ENCODE measurements around the gene CLNK. TPM values are rescaled to one million over a fixed set of nuclear protein-coding genes. Genes with fewer than 3 reads are reported as not detected.

CLNK gene
- total RNA-seq, 1 experiment from 2014 or later: not detected

DNA sequence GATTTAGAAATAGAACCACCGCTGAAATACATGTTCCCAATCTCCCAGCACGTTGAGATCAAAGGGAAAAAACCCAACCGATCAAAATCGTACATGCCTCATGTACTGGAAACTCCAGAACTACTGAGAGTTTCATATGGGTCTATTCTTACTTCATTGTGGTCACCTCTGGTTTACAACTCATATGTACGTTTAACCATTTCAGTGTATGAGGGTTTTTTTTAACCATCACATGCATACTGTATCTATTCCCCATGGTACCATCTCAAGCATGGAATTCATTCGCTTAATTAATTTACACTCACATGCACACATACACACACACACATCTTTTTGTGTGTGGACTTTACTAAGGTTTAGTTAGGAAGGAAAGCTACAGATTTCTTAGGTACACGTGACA is 46.0 kb upstream of the CLNK start:
- Histone ChIP-seq H4K8ac (replicated peaks; ENCODE audit: insufficient read length, low read depth, low read length) (no peak overlapping the region), H2AK5ac (ENCODE audit: insufficient read length, low read length) (no peak overlapping the region), H2AFZ (ENCODE audit: low read length) (no peak overlapping the region), H3K14ac (ENCODE audit: insufficient read depth, low read length) (no peak overlapping the region), H2BK120ac (ENCODE audit: low read depth, low read length, poor library complexity, severe bottlenecking) (no peak overlapping the region), H3K79me1 (ENCODE audit: insufficient read depth, low read depth, low read length, poor library complexity, severe bottlenecking) (no peaks in the 10 kb centered on the region), H3K23ac (ENCODE audit: insufficient read length, low read depth, low read length) (no peak overlapping the region), H3K27me3 (ENCODE audit: insufficient read depth, low read length) (no peaks in the 10 kb centered on the region), H4K20me1 (ENCODE audit: control insufficient read depth, insufficient read depth, insufficient read length) (no peaks in the 10 kb centered on the region), H3K79me2 (ENCODE audit: insufficient read depth, low read length) (no peaks in the 10 kb centered on the region), H3K23me2 (ENCODE audit: insufficient read length, low read depth, low read length, poor library complexity, severe bottlenecking) (no peaks in the 10 kb centered on the region), H3T11ph (ENCODE audit: low read length) (no peak overlapping the region), H3K9ac (ENCODE audit: extremely low read depth, insufficient read length, low read length) (no peak overlapping the region), H3K56ac (ENCODE audit: insufficient read length, low read depth, low read length) (no peak overlapping the region), H3K4me1 (ENCODE audit: insufficient read depth, low read length) (no peaks in the 10 kb centered on the region), H3K4ac (ENCODE audit: low read depth, low read length) (no peak overlapping the region), H2BK12ac (ENCODE audit: insufficient read length, low read depth, low read length) (no peak overlapping the region), H3K18ac (ENCODE audit: insufficient read length, low read depth, low read length) (no peak overlapping the region), H3K4me2 (ENCODE audit: insufficient read depth, insufficient read length, low read length) (no peak overlapping the region), H3K27ac (ENCODE audit: insufficient read length, low read depth, low read length) (no peak overlapping the region), H2BK15ac (ENCODE audit: low read depth, low read length) (no peak overlapping the region), H3K9me3 (ENCODE audit: control insufficient read depth, low read depth, low read length) (no peaks in the 10 kb centered on the region), H2BK5ac (ENCODE audit: insufficient read length, low read length) (no peak overlapping the region), H2BK20ac (ENCODE audit: low read depth, low read length, poor library complexity, severe bottlenecking) (no peak overlapping the region), H4K91ac (ENCODE audit: insufficient read length, low read depth, low read length) (no peak overlapping the region), H4K5ac (ENCODE audit: insufficient read length, low read depth, low read length) (no peak overlapping the region)
- H3K9me3 Mint-ChIP-seq: no peaks in the 10 kb centered on the region
- WGBS (ENCODE audit: extremely low coverage, insufficient read length, low lambda C conversion rate): no CpG with 5 or more reads among the region's 7 CpGs
- TF ChIP-seq, protein P1, sequence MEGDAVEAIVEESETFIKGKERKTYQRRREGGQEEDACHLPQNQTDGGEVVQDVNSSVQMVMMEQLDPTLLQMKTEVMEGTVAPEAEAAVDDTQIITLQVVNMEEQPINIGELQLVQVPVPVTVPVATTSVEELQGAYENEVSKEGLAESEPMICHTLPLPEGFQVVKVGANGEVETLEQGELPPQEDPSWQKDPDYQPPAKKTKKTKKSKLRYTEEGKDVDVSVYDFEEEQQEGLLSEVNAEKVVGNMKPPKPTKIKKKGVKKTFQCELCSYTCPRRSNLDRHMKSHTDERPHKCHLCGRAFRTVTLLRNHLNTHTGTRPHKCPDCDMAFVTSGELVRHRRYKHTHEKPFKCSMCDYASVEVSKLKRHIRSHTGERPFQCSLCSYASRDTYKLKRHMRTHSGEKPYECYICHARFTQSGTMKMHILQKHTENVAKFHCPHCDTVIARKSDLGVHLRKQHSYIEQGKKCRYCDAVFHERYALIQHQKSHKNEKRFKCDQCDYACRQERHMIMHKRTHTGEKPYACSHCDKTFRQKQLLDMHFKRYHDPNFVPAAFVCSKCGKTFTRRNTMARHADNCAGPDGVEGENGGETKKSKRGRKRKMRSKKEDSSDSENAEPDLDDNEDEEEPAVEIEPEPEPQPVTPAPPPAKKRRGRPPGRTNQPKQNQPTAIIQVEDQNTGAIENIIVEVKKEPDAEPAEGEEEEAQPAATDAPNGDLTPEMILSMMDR (conservative IDR thresholded peaks at IDR 0.05): no peak
- peaks cover 2 to 12% of the 10 kb centered on the region in 2 experiments; a peak in 2 of 4 replicates for H3K4me1 Mint-ChIP-seq
- no peaks in the 10 kb centered on the region for H3K27me3 Mint-ChIP-seq (ENCODE audit: low read depth)
- no peak for DNase-seq
- H3K27ac Mint-ChIP-seq: no peak overlapping the region
- no peak overlapping the region for H3K4me3 Mint-ChIP-seq
- H3K36me3 Mint-ChIP-seq (ENCODE audit: insufficient read depth in 1 of 3, low read depth in 3 of 3): no peaks in the 10 kb centered on the region

Data from H9 (cell line).